A549 treated with AZD2906 at 1 μM for 4 hours (cell line): ENCODE results near the gene ITIH2. TPM values are rescaled to one million over a fixed set of nuclear protein-coding genes. Genes with fewer than 3 reads are reported as not detected.

Experiments
- total RNA-seq: library from RNA; stranded (reverse); fragments of 200-300 nt; extraction: Qiagen RNA extraction; gene quantifications from 5 replicates; pipeline ENCODE4 v1.2.3, GENCODE V29; 2022

Gene ITIH2
- 0.19 to 0.32 TPM (median 0.29 TPM) in 5 replicates for total RNA-seq

GRCh38 chr10:7703140-7703539 lies at the start of gene ITIH2:
ITIH2 (plus strand) TSS chr10:7703316; CDS start chr10:7703435, 119 bp downstream.

GRCh38 chr10:7666253-7667023 lies 36.7 kb upstream of the ITIH2 start, which contains the start of gene ITIH5:
ITIH5 (minus strand) TSS chr10:7666966; CDS start chr10:7666892, 74 bp downstream.

DNA sequence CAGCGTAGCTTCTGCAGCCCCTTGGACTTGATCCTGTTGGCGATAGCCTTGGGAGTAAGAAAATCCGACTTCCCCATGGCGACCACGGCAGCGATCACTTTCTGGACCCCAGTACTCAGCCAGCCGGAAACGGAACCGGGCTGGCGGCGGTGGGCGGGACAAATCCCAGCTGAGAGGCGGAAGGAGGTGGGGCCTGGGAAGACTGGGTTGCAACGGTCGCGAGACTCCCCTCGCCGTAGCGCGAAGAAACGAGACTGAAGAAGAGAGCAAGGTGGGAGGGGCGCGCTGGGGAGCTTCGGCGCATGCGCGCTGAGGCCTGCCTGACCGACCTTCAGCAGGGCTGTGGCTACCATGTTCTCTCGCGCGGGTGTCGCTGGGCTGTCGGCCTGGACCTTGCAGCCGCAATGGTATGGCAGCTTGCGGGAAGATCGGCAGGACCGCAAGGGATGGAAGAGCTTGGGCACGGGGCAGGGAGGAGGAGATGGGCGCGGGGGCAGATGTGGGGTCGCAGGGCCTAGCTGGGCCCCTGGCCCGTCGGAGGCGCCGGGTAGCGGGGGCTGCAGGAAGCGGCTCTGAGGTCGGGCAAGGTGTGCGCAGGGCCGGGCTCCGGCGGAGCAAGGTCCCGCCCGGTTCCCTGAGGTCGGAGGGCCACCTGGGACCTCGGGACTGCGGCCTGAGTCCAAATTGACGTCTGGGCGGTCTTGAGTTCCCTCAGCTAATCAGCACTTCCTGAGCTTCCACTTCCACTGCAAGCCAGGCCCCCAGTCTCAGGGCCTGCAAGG lies 84.9 kb downstream of the ITIH2 start, which contains the start of the genes ATP5F1C and KIN:
Gene ATP5F1C, plus strand, starts transcription at position 321 of the 782 bp plus-strand sequence. Its CDS starts 31 bp downstream, at position 352.
Gene KIN, minus strand, starts transcription at position 137 of the 782 bp plus-strand sequence. Its CDS starts 60 bp downstream, at position 77.

Other genes with a start within 250 kb of the ITIH2 start
- 0.05 to 0.09 TPM (median 0.06 TPM) in 5 replicates for gene ITIH5, start 36.4 kb upstream of the ITIH2 start, total RNA-seq
- 11.2 to 13.4 TPM (median 13.2 TPM) in 5 replicates for gene KIN, start 84.7 kb downstream of the ITIH2 start, total RNA-seq
- gene ATP5F1C, start 84.9 kb downstream of the ITIH2 start, total RNA-seq, result 264 to 313 TPM (median 278 TPM) in 5 replicates
- 6.7 to 7.8 TPM (median 6.9 TPM) in 5 replicates for gene TAF3, start 115.2 kb downstream of the ITIH2 start, total RNA-seq